B cell (primary cell): ENCODE results near the gene ERBB4.

Experiments
- EZH2 ChIP-seq: IDR thresholded peaks from 2 replicates; pipeline ENCODE4 v1.6.1; 2012; ENCODE audit warnings: borderline replicate concordance, low read depth, mild to moderate bottlenecking, moderate library complexity, low read length; ENCODE audit not compliant: insufficient read depth, poor library complexity, severe bottlenecking
- TF ChIP-seq, protein P1 (sequence below): fragments of 200-600 bp; IDR thresholded peaks from one replicate; pipeline ENCODE4 v1.8.0; 2022; ENCODE audit warnings: antibody characterized with exemption, mild to moderate bottlenecking

DNA sequence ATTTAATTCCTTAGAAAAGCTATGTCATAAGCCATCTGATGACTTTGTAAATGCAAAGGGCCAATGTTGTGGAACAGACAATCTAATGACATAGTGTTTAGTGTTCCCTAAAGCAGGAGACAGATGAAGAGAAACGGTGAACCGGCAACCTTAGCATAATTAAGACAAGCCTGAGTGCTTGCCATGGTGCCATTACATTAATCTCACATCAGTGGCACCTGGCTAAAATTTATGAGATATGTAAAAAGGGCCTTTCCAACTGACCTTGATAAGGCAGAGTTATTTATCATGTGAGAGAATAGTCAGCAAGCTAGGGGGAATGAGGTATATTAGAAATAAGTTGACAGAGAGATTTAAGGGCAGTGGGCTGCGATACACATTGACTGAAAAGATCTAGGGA lies 261.8 kb downstream of the ERBB4 start:
- TF ChIP-seq, protein P1, sequence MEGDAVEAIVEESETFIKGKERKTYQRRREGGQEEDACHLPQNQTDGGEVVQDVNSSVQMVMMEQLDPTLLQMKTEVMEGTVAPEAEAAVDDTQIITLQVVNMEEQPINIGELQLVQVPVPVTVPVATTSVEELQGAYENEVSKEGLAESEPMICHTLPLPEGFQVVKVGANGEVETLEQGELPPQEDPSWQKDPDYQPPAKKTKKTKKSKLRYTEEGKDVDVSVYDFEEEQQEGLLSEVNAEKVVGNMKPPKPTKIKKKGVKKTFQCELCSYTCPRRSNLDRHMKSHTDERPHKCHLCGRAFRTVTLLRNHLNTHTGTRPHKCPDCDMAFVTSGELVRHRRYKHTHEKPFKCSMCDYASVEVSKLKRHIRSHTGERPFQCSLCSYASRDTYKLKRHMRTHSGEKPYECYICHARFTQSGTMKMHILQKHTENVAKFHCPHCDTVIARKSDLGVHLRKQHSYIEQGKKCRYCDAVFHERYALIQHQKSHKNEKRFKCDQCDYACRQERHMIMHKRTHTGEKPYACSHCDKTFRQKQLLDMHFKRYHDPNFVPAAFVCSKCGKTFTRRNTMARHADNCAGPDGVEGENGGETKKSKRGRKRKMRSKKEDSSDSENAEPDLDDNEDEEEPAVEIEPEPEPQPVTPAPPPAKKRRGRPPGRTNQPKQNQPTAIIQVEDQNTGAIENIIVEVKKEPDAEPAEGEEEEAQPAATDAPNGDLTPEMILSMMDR: no peak
- no peak for TF ChIP-seq EZH2
